H9 (cell line): ENCODE measurements around the gene C10orf105. TPM values are rescaled to one million over a fixed set of nuclear protein-coding genes. Genes with fewer than 3 reads are reported as not detected.

Experiments used
- DNase-seq: peaks from one replicate; pipeline ENCODE4 v3.0.0-alpha.2; 2017
- H2AFZ ChIP-seq: one replicate; pipeline ENCODE4 v1.6.1; 2013; ENCODE audit warnings: mild to moderate bottlenecking, low read length, control low read depth, moderate library complexity
- H2AK5ac ChIP-seq: 2 replicates; pipeline ENCODE4 v1.6.1; 2013; ENCODE audit warnings: low read length, control low read depth, mixed read lengths; ENCODE audit not compliant: insufficient read length
- H2BK120ac ChIP-seq: one replicate; pipeline ENCODE4 v1.6.1; 2013; ENCODE audit warnings: low read depth, mild to moderate bottlenecking, low read length, control low read depth, inconsistent platforms; ENCODE audit not compliant: poor library complexity, severe bottlenecking
- H2BK12ac ChIP-seq: 2 replicates; pipeline ENCODE4 v1.6.1; 2013; ENCODE audit warnings: low read length, control low read depth, mixed read lengths, low read depth; ENCODE audit not compliant: insufficient read length
- H2BK15ac ChIP-seq: 2 replicates; pipeline ENCODE4 v1.6.1; 2013; ENCODE audit warnings: low read depth, low read length, control low read depth
- H2BK20ac ChIP-seq: one replicate; pipeline ENCODE4 v1.6.1; 2013; ENCODE audit warnings: low read depth, mild to moderate bottlenecking, low read length, control low read depth, inconsistent platforms; ENCODE audit not compliant: poor library complexity, severe bottlenecking
- H2BK5ac ChIP-seq: 2 replicates; pipeline ENCODE4 v1.6.1; 2013; ENCODE audit warnings: low read length, control low read depth, mixed read lengths; ENCODE audit not compliant: insufficient read length
- H3K14ac ChIP-seq: 2 replicates; pipeline ENCODE4 v1.6.1; 2013; ENCODE audit warnings: low read length, control low read depth; ENCODE audit not compliant: insufficient read depth
- H3K18ac ChIP-seq: 2 replicates; pipeline ENCODE4 v1.6.1; 2013; ENCODE audit warnings: low read depth, mild to moderate bottlenecking, mixed read lengths, low read length, control low read depth; ENCODE audit not compliant: insufficient read length
- H3K23ac ChIP-seq: 2 replicates; pipeline ENCODE4 v1.6.1; 2013; ENCODE audit warnings: low read length, control low read depth, mixed read lengths, low read depth; ENCODE audit not compliant: insufficient read length
- H3K23me2 ChIP-seq: 2 replicates; pipeline ENCODE4 v1.6.1; 2013; ENCODE audit warnings: low read depth, mild to moderate bottlenecking, mixed read lengths, low read length, control low read depth; ENCODE audit not compliant: insufficient read length, poor library complexity, severe bottlenecking
- H3K27ac ChIP-seq: 2 replicates; pipeline ENCODE4 v1.5.1; 2013; ENCODE audit warnings: low read length, control low read depth, mixed read lengths, low read depth; ENCODE audit not compliant: insufficient read length
- H3K27me3 ChIP-seq: 2 replicates; pipeline ENCODE4 v1.6.1; 2013; ENCODE audit warnings: low read length, control low read depth, inconsistent platforms; ENCODE audit not compliant: insufficient read depth
- H3K4ac ChIP-seq: 2 replicates; pipeline ENCODE4 v1.6.1; 2013; ENCODE audit warnings: low read depth, mild to moderate bottlenecking, control low read depth, inconsistent platforms, low read length, moderate library complexity
- H3K4me1 ChIP-seq: 2 replicates; pipeline ENCODE4 v1.6.1; 2013; ENCODE audit warnings: low read length, control low read depth, inconsistent platforms; ENCODE audit not compliant: insufficient read depth
- H3K4me2 ChIP-seq: 2 replicates; pipeline ENCODE4 v1.6.1; 2013; ENCODE audit warnings: low read length, control low read depth, mixed read lengths; ENCODE audit not compliant: insufficient read length, insufficient read depth
- H3K56ac ChIP-seq: 2 replicates; pipeline ENCODE4 v1.6.1; 2013; ENCODE audit warnings: low read depth, mild to moderate bottlenecking, mixed read lengths, low read length, control low read depth; ENCODE audit not compliant: insufficient read length
- H3K79me1 ChIP-seq: 2 replicates; pipeline ENCODE4 v1.6.1; 2013; ENCODE audit warnings: low read depth, mild to moderate bottlenecking, moderate library complexity, low read length, control low read depth, inconsistent platforms; ENCODE audit not compliant: insufficient read depth, poor library complexity, severe bottlenecking
- H3K79me2 ChIP-seq: 2 replicates; pipeline ENCODE4 v1.6.1; 2013; ENCODE audit warnings: low read length, control low read depth, inconsistent platforms; ENCODE audit not compliant: insufficient read depth
- H3K9ac ChIP-seq: 2 replicates; pipeline ENCODE4 v1.6.1; 2013; ENCODE audit warnings: low read length, control low read depth, mixed read lengths; ENCODE audit not compliant: insufficient read length; ENCODE audit errors: extremely low read depth
- H3K9me3 ChIP-seq: one replicate; pipeline ENCODE4 v1.6.1; 2013; ENCODE audit warnings: low read depth, low read length, inconsistent platforms; ENCODE audit not compliant: control insufficient read depth
- H3T11ph ChIP-seq: one replicate; pipeline ENCODE4 v1.6.1; 2013; ENCODE audit warnings: mild to moderate bottlenecking, low read length, control low read depth, inconsistent platforms
- H4K20me1 ChIP-seq: one replicate; pipeline ENCODE4 v1.6.1; 2013; ENCODE audit not compliant: control insufficient read depth, insufficient read length, insufficient read depth
- H4K5ac ChIP-seq: 2 replicates; pipeline ENCODE4 v1.6.1; 2013; ENCODE audit warnings: low read depth, mild to moderate bottlenecking, mixed read lengths, low read length, control low read depth; ENCODE audit not compliant: insufficient read length
- H4K8ac ChIP-seq: replicated peaks from 2 replicates; pipeline ENCODE4 v1.6.1; 2013; ENCODE audit warnings: low read length, control low read depth, mixed read lengths, low read depth; ENCODE audit not compliant: insufficient read length
- H4K91ac ChIP-seq: 2 replicates; pipeline ENCODE4 v1.6.1; 2013; ENCODE audit warnings: low read depth, mild to moderate bottlenecking, moderate library complexity, mixed read lengths, low read length, control low read depth; ENCODE audit not compliant: insufficient read length
- H3K27ac Mint-ChIP-seq, 3 experiments: 2 replicates in 2 of 3; 3 replicates in 1 of 3; pipeline ENCODE4 v1.8.0; 2020 to 2021; ENCODE audit warnings: mixed read lengths in 3 of 3, mild to moderate bottlenecking in 1 of 3, moderate library complexity in 1 of 3
- H3K27me3 Mint-ChIP-seq: 2 replicates; pipeline ENCODE4 v1.8.0; 2021; ENCODE audit warnings: low read depth, mild to moderate bottlenecking, moderate library complexity, mixed read lengths
- H3K36me3 Mint-ChIP-seq, 3 experiments: 2 replicates in 2 of 3; 3 replicates in 1 of 3; pipeline ENCODE4 v1.8.0; 2020 to 2021; ENCODE audit warnings: low read depth in 3 of 3, mixed read lengths in 3 of 3; ENCODE audit not compliant: insufficient read depth in 1 of 3
- H3K4me1 Mint-ChIP-seq, 2 experiments: 2 replicates each; pipeline ENCODE4 v1.8.0; 2020; ENCODE audit warnings: mixed read lengths in 2 of 2
- H3K4me3 Mint-ChIP-seq, 2 experiments: 2 replicates in 1 of 2; 3 replicates in 1 of 2; pipeline ENCODE4 v1.8.0; 2020 to 2021; ENCODE audit warnings: mild to moderate bottlenecking in 2 of 2, mixed read lengths in 2 of 2, moderate library complexity in 1 of 2
- H3K9me3 Mint-ChIP-seq, 2 experiments: 2 replicates in 1 of 2; 3 replicates in 1 of 2; pipeline ENCODE4 v1.8.0; 2020; ENCODE audit warnings: mild to moderate bottlenecking in 2 of 2, mixed read lengths in 2 of 2, moderate library complexity in 1 of 2
- WGBS: extraction: QIAGEN DNeasy Blood & Tissue Kit; methylation state at CpG from one replicate; pipeline ENCODE4 v1.1.7; 2013; ENCODE audit warnings: missing lambda C conversion rate, low lambda C conversion rate, mixed read lengths; ENCODE audit not compliant: insufficient read length; ENCODE audit errors: extremely low coverage; 5-methylcytosine and 5-hydroxymethylcytosine counted together
- total RNA-seq: library from RNA; stranded (reverse); gene quantifications from 2 replicates; pipeline ENCODE4 v1.2.1, GENCODE V29; 2021
- TF ChIP-seq, protein P1 (sequence below): fragments of 200-600 bp; sonication (generic); conservative IDR thresholded peaks from 3 replicates; pipeline ENCODE4 v1.8.0; 2021; ENCODE audit warnings: antibody characterized with exemption, mild to moderate bottlenecking

C10orf105 gene
- total RNA-seq, 1 experiment from 2014 or later, result 0.26 TPM

DNA sequence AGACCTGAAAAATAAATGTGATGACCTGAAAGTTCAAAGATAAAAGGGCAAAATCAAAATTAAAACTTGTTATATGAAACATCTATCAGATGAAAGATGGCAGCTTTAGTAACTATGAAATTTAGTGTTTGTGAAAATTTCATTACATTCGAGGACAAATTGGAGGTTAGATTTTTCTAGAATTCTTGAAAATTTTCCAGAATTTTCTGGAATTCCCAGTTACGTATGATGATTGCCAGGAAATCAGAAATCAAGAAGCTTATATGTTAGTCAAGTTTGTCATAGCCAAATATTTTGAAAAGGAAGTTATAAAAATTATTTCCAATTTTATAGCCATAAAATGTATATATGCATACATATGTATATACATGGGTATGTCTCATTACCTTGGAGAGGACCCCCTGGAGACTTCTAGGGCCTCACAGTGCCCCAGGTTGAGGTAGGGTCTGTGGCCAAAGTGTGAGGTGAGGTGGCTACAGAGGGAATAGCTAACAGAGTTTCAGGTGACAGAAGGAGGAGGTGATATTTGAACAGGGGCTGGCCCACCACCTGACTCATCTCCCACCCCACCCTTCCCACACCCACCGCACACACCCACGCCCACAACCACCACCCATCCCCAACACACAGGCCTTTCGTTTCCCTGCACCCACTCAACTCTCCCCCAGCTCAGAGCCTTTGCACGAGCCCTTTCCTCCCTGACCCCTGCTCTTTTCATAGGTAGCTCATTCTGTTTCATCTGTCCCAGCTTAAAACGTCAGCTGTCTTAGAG lies 21.5 kb downstream of the C10orf105 start:
- Histone ChIP-seq H3K14ac (no peak overlapping the region), H3K4me2 (no peak overlapping the region), H3K56ac (no peak overlapping the region), H3K4me1 (no peaks in the 10 kb centered on the region), H4K5ac (no peak overlapping the region), H2BK15ac (no peak overlapping the region), H3K79me1 (no peaks in the 10 kb centered on the region), H2AFZ (no peak overlapping the region), H2AK5ac (no peak overlapping the region), H2BK12ac (no peak overlapping the region), H2BK120ac (no peak overlapping the region), H3K9ac (no peak overlapping the region), H3K23me2 (no peaks in the 10 kb centered on the region), H3T11ph (no peak overlapping the region), H4K20me1 (no peaks in the 10 kb centered on the region), H2BK20ac (no peak overlapping the region), H3K79me2 (no peaks in the 10 kb centered on the region), H3K27ac (no peak overlapping the region), H3K23ac (no peak overlapping the region), H3K18ac (no peak overlapping the region), H4K8ac (no peak overlapping the region), H3K4ac (no peak overlapping the region), H3K27me3 (no peaks in the 10 kb centered on the region), H2BK5ac (no peak overlapping the region), H4K91ac (no peak overlapping the region), H3K9me3 (no peaks in the 10 kb centered on the region)
- H3K36me3 Mint-ChIP-seq, result no peaks in the 10 kb centered on the region
- H3K27me3 Mint-ChIP-seq, result peaks cover 2% of the 10 kb centered on the region; the same call in 1 of the 2 replicates
- peaks cover 8 to 15% of the 10 kb centered on the region in 2 experiments for H3K4me1 Mint-ChIP-seq
- TF ChIP-seq, protein P1, sequence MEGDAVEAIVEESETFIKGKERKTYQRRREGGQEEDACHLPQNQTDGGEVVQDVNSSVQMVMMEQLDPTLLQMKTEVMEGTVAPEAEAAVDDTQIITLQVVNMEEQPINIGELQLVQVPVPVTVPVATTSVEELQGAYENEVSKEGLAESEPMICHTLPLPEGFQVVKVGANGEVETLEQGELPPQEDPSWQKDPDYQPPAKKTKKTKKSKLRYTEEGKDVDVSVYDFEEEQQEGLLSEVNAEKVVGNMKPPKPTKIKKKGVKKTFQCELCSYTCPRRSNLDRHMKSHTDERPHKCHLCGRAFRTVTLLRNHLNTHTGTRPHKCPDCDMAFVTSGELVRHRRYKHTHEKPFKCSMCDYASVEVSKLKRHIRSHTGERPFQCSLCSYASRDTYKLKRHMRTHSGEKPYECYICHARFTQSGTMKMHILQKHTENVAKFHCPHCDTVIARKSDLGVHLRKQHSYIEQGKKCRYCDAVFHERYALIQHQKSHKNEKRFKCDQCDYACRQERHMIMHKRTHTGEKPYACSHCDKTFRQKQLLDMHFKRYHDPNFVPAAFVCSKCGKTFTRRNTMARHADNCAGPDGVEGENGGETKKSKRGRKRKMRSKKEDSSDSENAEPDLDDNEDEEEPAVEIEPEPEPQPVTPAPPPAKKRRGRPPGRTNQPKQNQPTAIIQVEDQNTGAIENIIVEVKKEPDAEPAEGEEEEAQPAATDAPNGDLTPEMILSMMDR, result no peak
- no peak overlapping the region for H3K4me3 Mint-ChIP-seq
- WGBS, result no CpG with 5 or more reads among the region's 7 CpGs
- DNase-seq, result no peak
- no peak overlapping the region; a peak in 1 of 7 replicates for H3K27ac Mint-ChIP-seq
- H3K9me3 Mint-ChIP-seq, result no peaks in the 10 kb centered on the region
